HL-60 (cell line): ENCODE results near the gene KDM2B.

ENCODE experiments used
- CTCF ChIP-seq: IDR thresholded peaks from one replicate; pipeline ENCODE4 v1.5.1; 2011; ENCODE audit warnings: low read length, control low read depth, inconsistent platforms; ENCODE audit not compliant: insufficient read depth
- POLR2AphosphoS5 ChIP-seq: IDR thresholded peaks from 2 replicates; pipeline ENCODE4 v1.6.1; 2012; ENCODE audit warnings: low read depth
- REST ChIP-seq: IDR thresholded peaks from 2 replicates; pipeline ENCODE4 v1.6.1; 2012; ENCODE audit warnings: low read depth; ENCODE audit not compliant: insufficient replicate concordance
- SPI1 ChIP-seq: IDR thresholded peaks from 2 replicates; pipeline ENCODE4 v1.6.1; 2012; ENCODE audit warnings: low read depth, mild to moderate bottlenecking, borderline replicate concordance

- no peak for TF ChIP-seq POLR2AphosphoS5
- TF ChIP-seq CTCF = no peak
- peak; percentile 50; the same call in 1 of the 2 replicates for TF ChIP-seq SPI1
- no peak for TF ChIP-seq REST
Observed at GRCh38 chr12:121530600-121531355, 50.0 kb downstream of the KDM2B start.
